Measurements from ENCODE around the gene DLGAP1.

DNA sequence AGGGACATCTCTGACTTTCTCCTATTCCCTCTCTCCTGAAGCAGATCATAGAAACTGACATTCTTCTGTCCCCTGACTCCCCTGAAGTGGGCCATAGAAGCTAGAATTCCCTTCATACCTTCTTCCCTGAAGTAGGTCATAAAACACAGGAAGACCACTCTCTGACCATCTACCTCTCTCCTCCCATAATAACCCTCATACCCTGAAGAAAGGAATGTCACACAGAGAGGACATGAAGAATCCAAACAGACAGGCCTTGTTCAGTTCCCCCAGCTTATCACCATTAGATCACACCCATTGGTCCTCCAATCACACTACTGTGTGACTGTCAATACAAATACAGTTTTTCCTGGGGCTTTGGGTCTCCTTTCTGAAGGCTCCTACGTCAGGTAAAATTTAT lies 347.1 kb downstream of the DLGAP1 start:
- TF ChIP-seq, protein P1, sequence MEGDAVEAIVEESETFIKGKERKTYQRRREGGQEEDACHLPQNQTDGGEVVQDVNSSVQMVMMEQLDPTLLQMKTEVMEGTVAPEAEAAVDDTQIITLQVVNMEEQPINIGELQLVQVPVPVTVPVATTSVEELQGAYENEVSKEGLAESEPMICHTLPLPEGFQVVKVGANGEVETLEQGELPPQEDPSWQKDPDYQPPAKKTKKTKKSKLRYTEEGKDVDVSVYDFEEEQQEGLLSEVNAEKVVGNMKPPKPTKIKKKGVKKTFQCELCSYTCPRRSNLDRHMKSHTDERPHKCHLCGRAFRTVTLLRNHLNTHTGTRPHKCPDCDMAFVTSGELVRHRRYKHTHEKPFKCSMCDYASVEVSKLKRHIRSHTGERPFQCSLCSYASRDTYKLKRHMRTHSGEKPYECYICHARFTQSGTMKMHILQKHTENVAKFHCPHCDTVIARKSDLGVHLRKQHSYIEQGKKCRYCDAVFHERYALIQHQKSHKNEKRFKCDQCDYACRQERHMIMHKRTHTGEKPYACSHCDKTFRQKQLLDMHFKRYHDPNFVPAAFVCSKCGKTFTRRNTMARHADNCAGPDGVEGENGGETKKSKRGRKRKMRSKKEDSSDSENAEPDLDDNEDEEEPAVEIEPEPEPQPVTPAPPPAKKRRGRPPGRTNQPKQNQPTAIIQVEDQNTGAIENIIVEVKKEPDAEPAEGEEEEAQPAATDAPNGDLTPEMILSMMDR (IDR thresholded peaks at IDR 0.05; ENCODE audit: poor library complexity) = no peak
- no peak for TF ChIP-seq EZH2 (IDR thresholded peaks at IDR 0.05; ENCODE audit: borderline replicate concordance)
- TF ChIP-seq EZH2phosphoT487 (IDR thresholded peaks at IDR 0.05; ENCODE audit: low read depth, severe bottlenecking, unreplicated experiment) = no peak
